ENCODE results near the gene NBEAL2.

- TF ChIP-seq POLR2A (IDR thresholded peaks at IDR 0.05) (no peak), CTCF (IDR thresholded peaks at IDR 0.05) (no peak)
Observed at GRCh38 chr3:47028146-47028545, 48.7 kb downstream of the NBEAL2 start.
